GM19372 (cell line): ENCODE results near the gene MRPS22.
"Not testable (repeated sequence)": the region's sequence is repeated elsewhere in the genome, so short reads cannot be mapped to it uniquely, and the experiment has no call there.

Source experiments
- ATAC-seq: cut with Tn5 transposase; IDR thresholded peaks from one replicate; pipeline ENCODE4 v1.9.1; 2021; ENCODE audit warnings: mild to moderate bottlenecking, low read depth, moderate library complexity; ENCODE audit not compliant: unreplicated experiment

MRPS22 gene

GRCh38 chr3:139332092-139332491 is 11.7 kb upstream of the MRPS22 start:
- no peak for ATAC-seq

GRCh38 chr3:139334675-139335074 is 9.1 kb upstream of the MRPS22 start:
- ATAC-seq: not testable (repeated sequence)

- no peak for ATAC-seq
Observed at GRCh38 chr3:139338405-139338804, 5.4 kb upstream of the MRPS22 start.

- no peak for ATAC-seq
Observed at GRCh38 chr3:139339219-139339906, 4.5 kb upstream of the MRPS22 start.

GRCh38 chr3:139340784-139341183 is 3.0 kb upstream of the MRPS22 start:
- ATAC-seq: no peak

- ATAC-seq: no peak
Observed at GRCh38 chr3:139342054-139342453, 1.8 kb upstream of the MRPS22 start.

GRCh38 chr3:139346771-139347170 is 3.0 kb downstream of the MRPS22 start:
- no peak for ATAC-seq

- ATAC-seq: no peak
Observed at GRCh38 chr3:139353920-139354556, 10.2 kb downstream of the MRPS22 start.

GRCh38 chr3:139354661-139355060 is 10.8 kb downstream of the MRPS22 start:
- ATAC-seq: no peak

GRCh38 chr3:139355476-139355875 is 11.7 kb downstream of the MRPS22 start:
- no peak for ATAC-seq

- no peak for ATAC-seq
Observed at GRCh38 chr3:139355891-139356290, 12.1 kb downstream of the MRPS22 start.

- no peak for ATAC-seq
Observed at GRCh38 chr3:139357899-139358298, 14.1 kb downstream of the MRPS22 start.

GRCh38 chr3:139358841-139359562 is 15.2 kb downstream of the MRPS22 start:
- no peak for ATAC-seq

- no peak for ATAC-seq
Observed at GRCh38 chr3:139361276-139361675, 17.5 kb downstream of the MRPS22 start.

GRCh38 chr3:139364549-139364948 is 20.7 kb downstream of the MRPS22 start:
- ATAC-seq: no peak

- ATAC-seq: no peak
Observed at GRCh38 chr3:139374099-139374498, 30.3 kb downstream of the MRPS22 start.

GRCh38 chr3:139377378-139377777 is 33.6 kb downstream of the MRPS22 start:
- no peak for ATAC-seq

- no peak for ATAC-seq
Observed at GRCh38 chr3:139378587-139379241, 34.9 kb downstream of the MRPS22 start.

- no peak for ATAC-seq
Observed at GRCh38 chr3:139380575-139380974, 36.8 kb downstream of the MRPS22 start.

GRCh38 chr3:139382291-139382690 is 38.5 kb downstream of the MRPS22 start:
- not testable (repeated sequence) for ATAC-seq

GRCh38 chr3:139388077-139388476 is 44.3 kb downstream of the MRPS22 start:
- ATAC-seq: no peak
